IMR-90 (cell line): ENCODE data around the gene DCLK1. TPM values are rescaled to one million over a fixed set of nuclear protein-coding genes. Genes with fewer than 3 reads are reported as not detected.

Experiments
- ATAC-seq: fragments of 200-7000 bp; cut with Tn5 transposase; 2 replicates; pipeline ENCODE4 v1.9.1; 2020; ENCODE audit warnings: low read depth, mild to moderate bottlenecking, moderate library complexity
- BruUV-seq: library from RNA; stranded (reverse); fragments of 400-500 nt; replicated peaks from 2 replicates; lab custom pipeline; 2021; lab: Mats Ljungman, UMichigan
- CTCF ChIA-PET: fragments of 300-600 bp; formaldehyde crosslinking; extraction: SDS; loops from one replicate; lab custom pipeline; 2021; ENCODE audit warnings: antibody characterized with exemption; lab: Yijun Ruan, JAX
- POLR2A ChIA-PET: fragments of 300-600 bp; sonication (Branson Sonifier 250); formaldehyde crosslinking; loops from one replicate; lab custom pipeline; 2022; ENCODE audit warnings: antibody characterized with exemption; ENCODE audit not compliant: unreplicated experiment; lab: Charles Lee
- DNase-seq: peaks from one replicate; pipeline ENCODE4 v3.0.0; 2013
- H2AFZ ChIP-seq: replicated peaks from 2 replicates; pipeline ENCODE3; 2013; ENCODE audit warnings: low read length, mild to moderate bottlenecking; ENCODE audit not compliant: poor library complexity
- H2AK5ac ChIP-seq: 2 replicates; pipeline ENCODE4 v1.6.1; 2013; ENCODE audit warnings: low read depth, low read length, inconsistent platforms
- H2AK9ac ChIP-seq: replicated peaks from 2 replicates; pipeline ENCODE3; 2013; ENCODE audit warnings: mild to moderate bottlenecking, low read depth, low read length, moderate library complexity; ENCODE audit not compliant: poor library complexity
- H2BK120ac ChIP-seq: 2 replicates; pipeline ENCODE4 v1.6.1; 2013; ENCODE audit warnings: low read depth, low read length, inconsistent platforms
- H2BK15ac ChIP-seq: 3 replicates; pipeline ENCODE4 v1.6.1; 2013; ENCODE audit warnings: low read depth, low read length, inconsistent platforms
- H2BK20ac ChIP-seq: 2 replicates; pipeline ENCODE4 v1.6.1; 2013; ENCODE audit warnings: low read depth, mild to moderate bottlenecking, inconsistent platforms, low read length, moderate library complexity
- H2BK5ac ChIP-seq: 2 replicates; pipeline ENCODE4 v1.6.1; 2013; ENCODE audit warnings: mild to moderate bottlenecking, low read depth, low read length, inconsistent platforms; ENCODE audit not compliant: poor library complexity, severe bottlenecking
- H3K14ac ChIP-seq: replicated peaks from 2 replicates; pipeline ENCODE4 v1.6.1; 2013; ENCODE audit warnings: low read depth, low read length, inconsistent platforms
- H3K18ac ChIP-seq: 2 replicates; pipeline ENCODE4 v1.6.1; 2013; ENCODE audit warnings: low read depth, low read length, control low read depth
- H3K23ac ChIP-seq: 2 replicates; pipeline ENCODE4 v1.6.1; 2013; ENCODE audit warnings: low read depth, low read length, inconsistent platforms
- H3K27ac ChIP-seq: 2 replicates; pipeline ENCODE4 v1.5.1; 2013; ENCODE audit warnings: mild to moderate bottlenecking, control low read depth, low read length; ENCODE audit not compliant: insufficient read depth
- H3K27me3 ChIP-seq: 2 replicates; pipeline ENCODE4 v1.6.1; 2013; ENCODE audit warnings: low read length; ENCODE audit not compliant: control insufficient read depth, insufficient read depth
- H3K36me3 ChIP-seq: 2 replicates; pipeline ENCODE4 v1.6.1; 2013; ENCODE audit warnings: low read length, mixed read lengths; ENCODE audit not compliant: control insufficient read depth, insufficient read depth
- H3K4ac ChIP-seq: 2 replicates; pipeline ENCODE4 v1.6.1; 2013; ENCODE audit warnings: low read depth, low read length, inconsistent platforms
- H3K4me1 ChIP-seq: 2 replicates; pipeline ENCODE4 v1.6.1; 2013; ENCODE audit warnings: low read length, mixed read lengths; ENCODE audit not compliant: control insufficient read depth, insufficient read depth
- H3K4me2 ChIP-seq: 2 replicates; pipeline ENCODE4 v1.6.1; 2013; ENCODE audit warnings: low read depth, mild to moderate bottlenecking, control low read depth, low read length, moderate library complexity
- H3K4me3 ChIP-seq: 2 replicates; pipeline ENCODE4 v1.5.1; 2013; ENCODE audit warnings: low read depth, mild to moderate bottlenecking, control low read depth, low read length, moderate library complexity; ENCODE audit not compliant: insufficient read depth
- H3K56ac ChIP-seq: 2 replicates; pipeline ENCODE4 v1.6.1; 2013; ENCODE audit warnings: low read length, inconsistent platforms; ENCODE audit not compliant: insufficient read depth; ENCODE audit errors: extremely low read depth
- H3K79me1 ChIP-seq, 2 experiments: 2 replicates each; pipeline ENCODE4 v1.6.1; 2013; ENCODE audit warnings: low read length in 2 of 2, inconsistent platforms in 1 of 2, low read depth in 1 of 2
- H3K9ac ChIP-seq: 2 replicates; pipeline ENCODE4 v1.6.1; 2013; ENCODE audit warnings: low read depth, low read length, control low read depth
- H3K9me1 ChIP-seq: 2 replicates; pipeline ENCODE4 v1.6.1; 2013; ENCODE audit warnings: low read length, inconsistent platforms; ENCODE audit not compliant: insufficient read depth
- H3K9me3 ChIP-seq: 2 replicates; pipeline ENCODE4 v1.6.1; 2013; ENCODE audit warnings: low read length; ENCODE audit not compliant: control insufficient read depth, insufficient read depth
- H4K20me1 ChIP-seq: 2 replicates; pipeline ENCODE4 v1.6.1; 2013; ENCODE audit warnings: low read length, inconsistent platforms; ENCODE audit not compliant: insufficient read depth
- H4K5ac ChIP-seq: 2 replicates; pipeline ENCODE4 v1.6.1; 2013; ENCODE audit warnings: mild to moderate bottlenecking, low read depth, low read length, control low read depth
- H4K8ac ChIP-seq, 2 experiments: 2 replicates each; pipeline ENCODE4 v1.6.1; 2013; ENCODE audit warnings: low read depth in 2 of 2, low read length in 2 of 2, control low read depth in 1 of 2, inconsistent platforms in 1 of 2
- H4K91ac ChIP-seq: 2 replicates; pipeline ENCODE4 v1.6.1; 2013; ENCODE audit warnings: low read depth, low read length, inconsistent platforms; ENCODE audit not compliant: insufficient read depth
- BHLHE40 ChIP-seq: fragments of 150-350 bp; IDR thresholded peaks from 2 replicates; pipeline ENCODE4 v1.6.1; 2016; ENCODE audit warnings: mild to moderate bottlenecking, low read depth, low read length
- ELK1 ChIP-seq: fragments of 150-350 bp; IDR thresholded peaks from 2 replicates; pipeline ENCODE4 v1.6.1; 2016; ENCODE audit warnings: low read depth, mild to moderate bottlenecking, low read length, moderate library complexity, borderline replicate concordance
- RCOR1 ChIP-seq: IDR thresholded peaks from 2 replicates; pipeline ENCODE4 v1.6.1; 2012; ENCODE audit warnings: mild to moderate bottlenecking, low read length, improper control_type of control experiment; ENCODE audit not compliant: insufficient replicate concordance
- WGBS, 2 experiments: methylation state at CpG; one replicate each; pipeline versions ENCODE4 v1.1.5 to v1.1.7; 2013; ENCODE audit warnings: missing lambda C conversion rate in 2 of 2; ENCODE audit not compliant: insufficient read length in 1 of 2; ENCODE audit errors: extremely low coverage in 2 of 2; 5-methylcytosine and 5-hydroxymethylcytosine counted together
- dilution Hi-C: fragments of 300-500 bp; cut with HindIII; formaldehyde crosslinking; loops from one replicate; pipeline ENCODE4 v1.14.3; 2018; ENCODE audit warnings: low sequenced_read_pairs; ENCODE audit not compliant: unreplicated experiment
- in situ Hi-C: fragments of 300-500 bp; cut with MboI; formaldehyde crosslinking; loops from 3 replicates; pipeline ENCODE4 v1.14.3; 2019; ENCODE audit warnings: low sequenced_read_pairs, inconsistent platforms, mixed read lengths
- intact Hi-C: fragments of 100-400 bp; cut with micrococcal nuclease; formaldehyde crosslinking; loops from 2 replicates; pipeline ENCODE4 v1.10.0; 2022
- polyA plus RNA-seq, 3 experiments: library from polyadenylated mRNA; depleted of rRNA; stranded (reverse); fragments of >200 nt; gene quantifications; 2 replicates each; pipeline ENCODE4 v1.2.3, GENCODE V29; 2012; ENCODE audit warnings: low replicate concordance in 1 of 3
- total RNA-seq: library from RNA; depleted of rRNA; stranded (reverse); fragments of >200 nt; gene quantifications from 2 replicates; pipeline ENCODE4 v1.2.3, GENCODE V29; 2012

Gene DCLK1
- total and polyA plus RNA-seq, 2 of the 4 experiments (the other 2 are of a cell fraction): under 0.01 to 0.02 TPM

- WGBS, 2 experiments: no CpG with 5 or more reads among the region's 1 CpG
- intact Hi-C loops (no loop called here), dilution Hi-C loops (no loop called here), in situ Hi-C loops (no loop called here)
- DNase-seq: no peak
- ChIA-PET CTCF (interaction anchor here (0.6 kb wide), 2 partner anchors 125 to 545 kb away, joined by 3 read pairs; no protein-coding TSS in a partner anchor), POLR2A (no interaction called here)
- Histone ChIP-seq H2BK120ac (no peak overlapping the region), H2BK15ac (no peak overlapping the region), H3K4me2 (no peak overlapping the region), H4K8ac (no peak overlapping the region), H2BK20ac (no peak overlapping the region), H4K20me1 (no peaks in the 10 kb centered on the region), H4K91ac (no peak overlapping the region), H3K36me3 (no peaks in the 10 kb centered on the region), H3K4me1 (peaks cover 6% of the 10 kb centered on the region), H3K56ac (no peak overlapping the region), H3K23ac (no peak overlapping the region), H3K79me1 (no peaks in the 10 kb centered on the region), H3K4me3 (no peak overlapping the region), H3K27me3 (peaks cover 2% of the 10 kb centered on the region; the same call in 1 of the 2 replicates), H2AFZ (no peak overlapping the region), H3K27ac (no peak overlapping the region), H4K5ac (no peak overlapping the region), H3K9ac (no peak overlapping the region), H3K18ac (no peak overlapping the region), H3K14ac (no peak overlapping the region), H3K4ac (no peak overlapping the region), H2BK5ac (no peak overlapping the region), H3K9me3 (no peaks in the 10 kb centered on the region), H2AK5ac (no peak overlapping the region), H2AK9ac (no peak overlapping the region), H3K9me1 (no peaks in the 10 kb centered on the region)
- ATAC-seq: no peak
- BruUV-seq: no TSS peak
- no peak for TF ChIP-seq ELK1
- TF ChIP-seq RCOR1: no peak
- no peak for TF ChIP-seq BHLHE40
Observed at GRCh38 chr13:35914662-35915061, 216.5 kb downstream of the DCLK1 start.
